Heart left ventricle (tissue), 16 donors: ENCODE results near the gene DBX2. TPM values are rescaled to one million over a fixed set of nuclear protein-coding genes. Genes with fewer than 3 reads are reported as not detected.
"Not testable (repeated sequence)": the region's sequence is repeated elsewhere in the genome, so short reads cannot be mapped to it uniquely, and the experiment has no call there.

Source experiments
- ATAC-seq, 4 donors: fragments of 200-7000 bp; cut with Tn5 transposase; one replicate each; pipeline ENCODE4 v1.9.1; 2020 to 2022; ENCODE audit warnings: moderate library complexity in 4 of 4, mild to moderate bottlenecking in 3 of 4, moderate number of reproducible peaks in 1 of 4
- DNase-seq, 5 donors: peaks; one replicate each; pipeline ENCODE4 v3.0.0-alpha.2; 2020
- H3K27ac ChIP-seq, 12 donors: fragments of 200-600 bp; sonication (generic) in 4 of 12; one replicate each; pipeline versions ENCODE4 v1.5.0 to v1.8.0; 2016 to 2022; ENCODE audit warnings: mild to moderate bottlenecking in 2 of 12
- H3K27me3 ChIP-seq, 9 donors: fragments of 200-600 bp; sonication (generic) in 2 of 9; one replicate each; pipeline versions ENCODE4 v1.5.1 to v1.8.0; 2016 to 2022; ENCODE audit warnings: mild to moderate bottlenecking in 3 of 9
- H3K36me3 ChIP-seq, 9 donors: fragments of 200-600 bp; sonication (generic) in 2 of 9; one replicate each; pipeline versions ENCODE4 v1.5.0 to v1.8.0; 2018 to 2022; ENCODE audit warnings: mild to moderate bottlenecking in 2 of 9
- H3K4me1 ChIP-seq, 12 donors: fragments of 200-600 bp; sonication (generic) in 4 of 12; one replicate each; pipeline versions ENCODE4 v1.5.0 to v1.8.0; 2016 to 2022; ENCODE audit warnings: mild to moderate bottlenecking in 3 of 12
- H3K4me3 ChIP-seq, 12 donors: fragments of 200-600 bp; sonication (generic) in 4 of 12; one replicate each; pipeline versions ENCODE4 v1.5.0 to v1.8.0; 2017 to 2022; ENCODE audit warnings: mild to moderate bottlenecking in 9 of 12, moderate library complexity in 4 of 12
- H3K9me3 ChIP-seq, 12 donors: fragments of 200-600 bp; sonication (generic) in 4 of 12; one replicate each; pipeline versions ENCODE4 v1.5.0 to v1.8.0; 2016 to 2022; ENCODE audit warnings: mild to moderate bottlenecking in 1 of 12
- POLR2A ChIP-seq, 2 donors: fragments of 450-650 bp; IDR thresholded peaks; one replicate each; pipeline ENCODE4 v1.6.1; 2017; ENCODE audit warnings: antibody characterized with exemption in 2 of 2, mild to moderate bottlenecking in 2 of 2, moderate library complexity in 2 of 2
- WGBS, 4 donors: extraction: QIAGEN DNeasy Blood & Tissue Kit in 2 of 4; methylation state at CpG; one replicate each; pipeline versions ENCODE4 v1.1.5 to v1.1.7; 2013 to 2018; 5-methylcytosine and 5-hydroxymethylcytosine counted together
- intact Hi-C, 10 donors: fragments of 100-400 bp; cut with DNase I; formaldehyde crosslinking; loops; one replicate each; pipeline versions ENCODE4 v1.11.1 to v1.14.2; 2022
- polyA plus RNA-seq, 2 donors: library from polyadenylated mRNA; stranded (reverse); fragments of 200-250 nt; gene quantifications; one replicate each; pipeline ENCODE4 v1.2.3, GENCODE V29; 2013
- total RNA-seq, 9 donors: library from RNA; depleted of rRNA in 2 of 9; stranded (reverse); fragments of >200 nt in 2 of 9; fragmentation: NEBNext Ultra II Directional in 3 of 9; extraction: Animal tissue kit (Norgen Biotek cat#: 25700) in 3 of 9; gene quantifications; one replicate each; pipeline versions ENCODE4 v1.1.0 to v1.2.4, GENCODE V29; 2016 to 2023
- TF ChIP-seq, protein P1 (sequence below), 12 donors: fragments of 200-600 bp; sonication (generic) in 4 of 12; IDR thresholded peaks; one replicate each; pipeline versions ENCODE4 v1.5.0 to v1.8.0; 2018 to 2022; ENCODE audit warnings: antibody characterized with exemption in 12 of 12, mild to moderate bottlenecking in 5 of 12
- donor health status: ischemic (EF 13 %, LVEDD 7.1; RV severe dilation, severe dysfunction).
- donor health status: healthy with polysubstance abuse.
- donor health status: DM: no; HTN: yes; CAD: no.
- donor health status: DM: no; HTN: no; CAD: no.
- donor health status: ischemic (EF 25% LVEDD 6.9; RV normal size, moderate dysfunction).
- donor health status: ischemic (EF 25% LVEDD 5.7; RV mildly dilated, moderate dysfunction).
- donor health status: healthy.
- donor health status: DM: yes; HTN: yes; CAD: no.
- donor health status: ischemic (EF 35%, LVEDD 5.7; RV mildly dilated, moderate dysfunction).
- donor health status: nonischemic (EF 11% LVEDD 7.7; RV severe dilation, severe dysfunction).
- donor health status: DM: yes; HTN: yes; CAD: no.
- donor health status: PGD.
- donor health status: ischemic (EF 29% LVEDD 5.4; RV normal size, mild dysfunction).
- donor health status: nonischemic (EF 23%, LVEDD 6.1; RV moderate dilation, normal function).

DBX2 gene
- total and polyA plus RNA-seq, 11 donors: 0.32 to 0.45 TPM; not detected in 9

DNA sequence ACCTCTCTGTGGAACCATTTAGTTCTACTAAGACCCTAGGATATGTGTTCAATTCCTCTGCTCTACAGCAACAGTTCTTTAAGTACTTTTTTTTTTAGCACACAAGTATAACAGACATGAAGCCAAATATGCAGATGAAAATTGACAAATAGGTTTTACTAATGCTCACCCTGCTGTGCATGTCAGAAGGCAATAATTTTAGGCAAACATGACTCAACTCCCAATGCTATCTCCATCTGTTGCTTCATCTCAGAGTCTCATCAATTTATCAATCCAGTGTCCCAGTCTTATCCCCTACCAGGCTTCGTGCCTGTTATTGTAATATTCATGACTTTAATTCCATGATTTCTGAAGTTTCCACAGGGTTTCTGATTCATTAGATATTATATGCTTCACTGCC lies 57.7 kb downstream of the DBX2 start:
- no peak overlapping the region for H3K4me3 ChIP-seq
- H3K27me3 ChIP-seq: no peaks in the 10 kb centered on the region
- WGBS, 4 donors: 24 to 43% (median 33%) methylated on average over 1 of the region's 1 CpG
- intact Hi-C loops: no loop called here
- ATAC-seq: no peak
- H3K9me3 ChIP-seq: peaks cover 0 to 6% (median 0%) of the 10 kb centered on the region in 12 donors
- H3K27ac ChIP-seq: no peak overlapping the region
- H3K36me3 ChIP-seq: no peaks in the 10 kb centered on the region
- TF ChIP-seq, protein P1, sequence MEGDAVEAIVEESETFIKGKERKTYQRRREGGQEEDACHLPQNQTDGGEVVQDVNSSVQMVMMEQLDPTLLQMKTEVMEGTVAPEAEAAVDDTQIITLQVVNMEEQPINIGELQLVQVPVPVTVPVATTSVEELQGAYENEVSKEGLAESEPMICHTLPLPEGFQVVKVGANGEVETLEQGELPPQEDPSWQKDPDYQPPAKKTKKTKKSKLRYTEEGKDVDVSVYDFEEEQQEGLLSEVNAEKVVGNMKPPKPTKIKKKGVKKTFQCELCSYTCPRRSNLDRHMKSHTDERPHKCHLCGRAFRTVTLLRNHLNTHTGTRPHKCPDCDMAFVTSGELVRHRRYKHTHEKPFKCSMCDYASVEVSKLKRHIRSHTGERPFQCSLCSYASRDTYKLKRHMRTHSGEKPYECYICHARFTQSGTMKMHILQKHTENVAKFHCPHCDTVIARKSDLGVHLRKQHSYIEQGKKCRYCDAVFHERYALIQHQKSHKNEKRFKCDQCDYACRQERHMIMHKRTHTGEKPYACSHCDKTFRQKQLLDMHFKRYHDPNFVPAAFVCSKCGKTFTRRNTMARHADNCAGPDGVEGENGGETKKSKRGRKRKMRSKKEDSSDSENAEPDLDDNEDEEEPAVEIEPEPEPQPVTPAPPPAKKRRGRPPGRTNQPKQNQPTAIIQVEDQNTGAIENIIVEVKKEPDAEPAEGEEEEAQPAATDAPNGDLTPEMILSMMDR (IDR thresholded peaks at IDR 0.05): no peak
- no peak for TF ChIP-seq POLR2A (IDR thresholded peaks at IDR 0.05)
- no peak for DNase-seq
- H3K4me1 ChIP-seq: no peaks in the 10 kb centered on the region

DNA sequence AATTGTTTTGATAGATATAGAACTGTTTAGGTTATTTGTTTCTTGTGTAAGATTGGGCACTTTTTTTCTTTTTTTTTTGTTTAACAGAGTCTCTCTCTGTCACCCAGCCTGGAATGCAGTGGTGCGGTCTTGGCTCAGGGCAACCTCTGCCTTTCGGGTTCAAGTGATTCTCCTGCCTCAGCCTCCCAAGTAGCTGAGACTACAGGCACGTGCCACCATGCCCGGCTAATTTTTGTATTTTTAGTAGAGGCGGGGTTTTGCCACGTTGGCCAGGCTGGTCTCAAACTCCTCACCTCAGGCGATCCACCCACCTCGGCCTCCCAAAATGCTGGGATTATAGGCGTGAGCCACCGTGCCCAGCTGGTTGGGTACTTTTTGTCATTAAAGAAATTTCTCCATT lies 66.0 kb downstream of the DBX2 start:
- H3K4me1 ChIP-seq, DNase-seq, H3K27me3 ChIP-seq, H3K27ac ChIP-seq, H3K9me3 ChIP-seq, ATAC-seq, intact Hi-C loops, H3K4me3 ChIP-seq, H3K36me3 ChIP-seq: not testable (repeated sequence)
- 86 to 95% (median 93%) methylated on average over 10 of the region's 10 CpGs for WGBS, 4 donors

DNA sequence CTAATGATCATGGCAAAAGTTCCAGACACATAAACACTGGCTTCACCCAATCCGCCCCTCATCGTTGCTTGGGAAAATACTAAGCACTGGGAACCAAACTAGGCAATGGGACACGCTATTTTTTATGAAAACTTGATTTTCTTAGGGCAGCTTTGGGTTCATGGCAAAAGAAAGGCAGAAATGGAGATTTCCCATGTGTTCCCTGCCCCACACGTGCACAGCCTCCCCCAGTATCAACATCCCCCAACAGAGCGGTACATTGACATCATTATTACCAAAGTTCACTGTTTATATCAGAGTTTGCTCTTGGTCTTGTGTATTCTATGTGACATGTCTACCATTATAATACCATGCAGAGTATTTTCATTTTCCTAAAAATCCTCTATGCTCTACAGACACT lies 71.0 kb downstream of the DBX2 start:
- intact Hi-C loops: no loop called here
- 78 to 85% (median 79%) methylated on average over 5 of the region's 5 CpGs for WGBS, 4 donors
- Histone ChIP-seq H3K4me3 (no peak overlapping the region), H3K27ac (no peak overlapping the region), H3K9me3 (no peaks in the 10 kb centered on the region), H3K27me3 (no peaks in the 10 kb centered on the region), H3K4me1 (no peaks in the 10 kb centered on the region), H3K36me3 (no peaks in the 10 kb centered on the region)
- no peak for ATAC-seq
- TF ChIP-seq, protein P1 (IDR thresholded peaks at IDR 0.05): no peak
- TF ChIP-seq POLR2A (IDR thresholded peaks at IDR 0.05): no peak
- no peak for DNase-seq

DNA sequence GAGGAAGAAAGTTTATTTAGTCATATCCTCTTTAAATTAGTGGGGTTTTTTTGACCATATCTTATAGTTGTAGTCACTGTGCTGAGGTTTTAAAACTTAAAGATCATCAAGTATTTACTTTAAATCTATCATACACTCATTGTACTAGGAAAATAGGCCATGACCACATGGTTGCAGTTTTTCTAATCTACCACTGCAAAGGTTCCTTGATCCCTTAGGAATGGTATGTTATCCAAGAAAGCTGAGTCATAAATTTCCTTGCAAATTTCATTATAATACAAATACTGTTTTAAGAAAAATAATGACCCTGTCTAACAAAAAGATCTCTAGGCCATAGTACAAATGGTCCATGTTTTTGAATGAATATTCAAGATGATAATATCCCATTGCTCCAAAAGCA lies 74.7 kb downstream of the DBX2 start:
- no peak for ATAC-seq
- intact Hi-C loops: no loop called here
- no peak overlapping the region for H3K27ac ChIP-seq

More for the DNA sequence above, 74.7 kb downstream of the DBX2 start:
- H3K36me3 ChIP-seq: no peaks in the 10 kb centered on the region
- TF ChIP-seq, protein P1 (IDR thresholded peaks at IDR 0.05): no peak
- no peak for TF ChIP-seq POLR2A (IDR thresholded peaks at IDR 0.05)
- no peak overlapping the region for H3K4me3 ChIP-seq
- DNase-seq: no peak
- no peaks in the 10 kb centered on the region for H3K9me3 ChIP-seq
- no peaks in the 10 kb centered on the region for H3K4me1 ChIP-seq
- H3K27me3 ChIP-seq: no peaks in the 10 kb centered on the region
